Body of pancreas (tissue), 4 donors: Measurements from ENCODE around the gene UPK3A.

Experiments used
- POLR2A ChIP-seq, 3 donors: fragments of 450-650 bp; IDR thresholded peaks; one replicate each; pipeline ENCODE4 v1.6.1; 2016; ENCODE audit warnings: antibody characterized with exemption in 3 of 3, mild to moderate bottlenecking in 2 of 3
- TF ChIP-seq, protein P1 (sequence below), 7 experiments: fragments of 450-650 bp in 4 of 7; fragments of 200-600 bp in 3 of 7; sonication (generic) in 3 of 7; IDR thresholded peaks; one replicate each; pipeline ENCODE4 v1.5.1; 2016 to 2019; ENCODE audit warnings: antibody characterized with exemption in 7 of 7

DNA sequence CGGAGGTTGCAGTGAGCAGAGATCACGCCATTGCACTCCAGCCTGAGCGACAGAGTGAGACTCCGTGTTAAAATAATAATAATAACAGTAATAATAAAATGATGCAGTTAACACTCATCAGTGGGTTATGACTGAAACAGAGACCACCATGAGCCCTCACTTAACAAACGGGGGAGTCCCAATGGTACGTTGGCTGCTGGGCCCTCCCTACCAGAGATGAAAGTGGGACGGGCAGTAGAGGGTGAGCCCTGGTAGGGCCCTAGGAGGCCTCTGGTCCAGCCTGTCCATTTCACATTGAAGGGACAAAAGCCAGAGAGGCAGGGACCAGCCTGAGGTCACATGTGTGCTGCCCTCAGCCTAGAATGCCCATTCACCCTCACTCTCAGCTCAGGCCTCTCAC lies 30.4 kb upstream of the UPK3A start:
- TF ChIP-seq, protein P1, sequence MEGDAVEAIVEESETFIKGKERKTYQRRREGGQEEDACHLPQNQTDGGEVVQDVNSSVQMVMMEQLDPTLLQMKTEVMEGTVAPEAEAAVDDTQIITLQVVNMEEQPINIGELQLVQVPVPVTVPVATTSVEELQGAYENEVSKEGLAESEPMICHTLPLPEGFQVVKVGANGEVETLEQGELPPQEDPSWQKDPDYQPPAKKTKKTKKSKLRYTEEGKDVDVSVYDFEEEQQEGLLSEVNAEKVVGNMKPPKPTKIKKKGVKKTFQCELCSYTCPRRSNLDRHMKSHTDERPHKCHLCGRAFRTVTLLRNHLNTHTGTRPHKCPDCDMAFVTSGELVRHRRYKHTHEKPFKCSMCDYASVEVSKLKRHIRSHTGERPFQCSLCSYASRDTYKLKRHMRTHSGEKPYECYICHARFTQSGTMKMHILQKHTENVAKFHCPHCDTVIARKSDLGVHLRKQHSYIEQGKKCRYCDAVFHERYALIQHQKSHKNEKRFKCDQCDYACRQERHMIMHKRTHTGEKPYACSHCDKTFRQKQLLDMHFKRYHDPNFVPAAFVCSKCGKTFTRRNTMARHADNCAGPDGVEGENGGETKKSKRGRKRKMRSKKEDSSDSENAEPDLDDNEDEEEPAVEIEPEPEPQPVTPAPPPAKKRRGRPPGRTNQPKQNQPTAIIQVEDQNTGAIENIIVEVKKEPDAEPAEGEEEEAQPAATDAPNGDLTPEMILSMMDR (IDR thresholded peaks at IDR 0.05), result no peak
- no peak for TF ChIP-seq POLR2A (IDR thresholded peaks at IDR 0.05)
